Peyer's patch (tissue), 4 donors: ENCODE results near the gene OR10T2. TPM values are rescaled to one million over a fixed set of nuclear protein-coding genes. Genes with fewer than 3 reads are reported as not detected.
"Not testable (repeated sequence)": the region's sequence is repeated elsewhere in the genome, so short reads cannot be mapped to it uniquely, and the experiment has no call there.

Experiments
- DNase-seq, 3 donors: peaks; one replicate each; pipeline ENCODE4 v3.0.0-alpha.2; 2017 to 2019
- H3K27ac ChIP-seq, 4 donors: fragments of 200-600 bp; sonication (generic); one replicate each; pipeline ENCODE4 v1.5.1; 2016 to 2019
- H3K27me3 ChIP-seq, 2 donors: fragments of 200-600 bp; sonication (generic); one replicate each; pipeline ENCODE4 v1.5.1; 2019
- H3K36me3 ChIP-seq, 3 donors: fragments of 200-600 bp; sonication (generic); one replicate each; pipeline ENCODE4 v1.5.1; 2016 to 2019
- H3K4me1 ChIP-seq, 4 donors: fragments of 200-600 bp; sonication (generic); one replicate each; pipeline ENCODE4 v1.5.1; 2016 to 2019
- H3K4me3 ChIP-seq, 4 donors: fragments of 200-600 bp; sonication (generic); 1 replicate in 3 of 4; 2 replicates in 1 of 4; pipeline ENCODE4 v1.5.1; 2016 to 2019; ENCODE audit warnings: mild to moderate bottlenecking in 1 of 4
- H3K9me3 ChIP-seq, 4 donors: fragments of 200-600 bp; sonication (generic); one replicate each; pipeline ENCODE4 v1.5.1; 2016 to 2019; ENCODE audit warnings: mild to moderate bottlenecking in 1 of 4
- CTCF ChIP-seq, 6 experiments: fragments of 450-650 bp in 4 of 6; fragments of 200-600 bp in 2 of 6; sonication (generic) in 1 of 6; IDR thresholded peaks; one replicate each; pipeline ENCODE4 v1.5.1; 2017 to 2019; ENCODE audit warnings: antibody characterized with exemption in 6 of 6, mild to moderate bottlenecking in 3 of 6, moderate library complexity in 1 of 6
- POLR2A ChIP-seq, 2 donors: fragments of 450-650 bp; IDR thresholded peaks; one replicate each; pipeline ENCODE4 v1.5.1; 2017; ENCODE audit warnings: antibody characterized with exemption in 2 of 2, mild to moderate bottlenecking in 2 of 2, moderate library complexity in 2 of 2
- total RNA-seq, 4 donors: library from RNA; depleted of rRNA; stranded (reverse); fragments of >200 nt; gene quantifications; one replicate each; pipeline ENCODE4 v1.1.0, GENCODE V29; 2016

Gene OR10T2
- total RNA-seq, 4 donors from 2014 or later: not detected

- no peak for TF ChIP-seq POLR2A (IDR thresholded peaks at IDR 0.05)
- TF ChIP-seq CTCF (IDR thresholded peaks at IDR 0.05): no peak
- no peaks in the 10 kb centered on the region for H3K9me3 ChIP-seq
- H3K4me3 ChIP-seq: no peak within 1 kb of the TSS
- no peak within 1 kb of the TSS for H3K27ac ChIP-seq
- no peak for DNase-seq
- H3K36me3 ChIP-seq: no peaks in the 10 kb centered on the region
- no peaks in the 10 kb centered on the region for H3K4me1 ChIP-seq
- no peaks in the 10 kb centered on the region for H3K27me3 ChIP-seq
Observed at GRCh38 chr1:158353303-158354075, 45.8 kb downstream of the OR10T2 start, which contains the start of gene CD1E. TSS of gene CD1E (plus strand) at chr1:158353894. CDS start at chr1:158353989, 95 bp downstream.

- not testable (repeated sequence) for H3K36me3 ChIP-seq, H3K4me3 ChIP-seq, H3K27ac ChIP-seq, H3K27me3 ChIP-seq, H3K9me3 ChIP-seq, DNase-seq, H3K4me1 ChIP-seq
Observed at GRCh38 chr1:158348946-158349345, 50.3 kb downstream of the OR10T2 start.

Other genes with a start within 250 kb of the OR10T2 start
- 10 to 100 TPM; 11.6 to 34.7 (median 16.4) TPM for gene CD1D, start 218.6 kb downstream of the OR10T2 start, total RNA-seq
- gene CD1A, start 145.0 kb downstream of the OR10T2 start, total RNA-seq: not detected
- 10 to 100 TPM in 1 of 4 donors, 1 to 10 TPM in 1, not detected in 2; 1.3 to 15.7 TPM for gene CD1C, start 109.5 kb downstream of the OR10T2 start, total RNA-seq
- gene CD1B, start 67.9 kb downstream of the OR10T2 start, total RNA-seq: not detected
- gene CD1E, start 45.6 kb downstream of the OR10T2 start, total RNA-seq: not detected
- not detected for gene OR10K2, start 26.8 kb upstream of the OR10T2 start, total RNA-seq
- not detected for gene OR10K1, start 62.4 kb upstream of the OR10T2 start, total RNA-seq
- gene OR10R2, start 72.8 kb upstream of the OR10T2 start, total RNA-seq: not detected
- not detected for gene OR6Y1, start 154.9 kb upstream of the OR10T2 start, total RNA-seq
- not detected for gene OR6P1, start 171.1 kb upstream of the OR10T2 start, total RNA-seq
- gene OR10X1, start 180.4 kb upstream of the OR10T2 start, total RNA-seq: not detected
- gene OR10Z1, start 205.8 kb upstream of the OR10T2 start, total RNA-seq: not detected